CD4-positive, alpha-beta T cell treated with Interleukin-15 for 4 hours (primary cell): Measurements from ENCODE around the gene TMEM203.
"Not testable (repeated sequence)": the region's sequence is repeated elsewhere in the genome, so short reads cannot be mapped to it uniquely, and the experiment has no call there.

ENCODE experiments used
- DNase-seq: peaks from one replicate; pipeline ENCODE4 v3.0.0-alpha.2; 2020; ENCODE audit warnings: low spot score

Gene TMEM203

GRCh38 chr9:137241490-137242268 is 36.2 kb upstream of the TMEM203 start:
- peak; percentile 79 for DNase-seq

GRCh38 chr9:137240841-137241489 is 35.5 kb upstream of the TMEM203 start, which contains the start of gene TUBB4B:
TUBB4B (plus strand) TSS chr9:137241287; CDS start chr9:137241361, 74 bp downstream.
- DNase-seq: peak; percentile 100

- DNase-seq: peak; percentile 67
Observed at GRCh38 chr9:137240318-137240840, 34.9 kb upstream of the TMEM203 start.

- DNase-seq: not testable (repeated sequence)
Observed at GRCh38 chr9:137239541-137240200, 34.2 kb upstream of the TMEM203 start.

- DNase-seq: no peak
Observed at GRCh38 chr9:137237759-137238726, 32.6 kb upstream of the TMEM203 start.

- DNase-seq: no peak
Observed at GRCh38 chr9:137236936-137237421, 31.5 kb upstream of the TMEM203 start.

GRCh38 chr9:137236238-137236935 is 30.9 kb upstream of the TMEM203 start:
- DNase-seq: peak; percentile 88

GRCh38 chr9:137235424-137236237 is 30.2 kb upstream of the TMEM203 start:
- no peak for DNase-seq

GRCh38 chr9:137234758-137235423 is 29.4 kb upstream of the TMEM203 start:
- DNase-seq: no peak

GRCh38 chr9:137234055-137234697 is 28.7 kb upstream of the TMEM203 start:
- no peak for DNase-seq

- DNase-seq: no peak
Observed at GRCh38 chr9:137233143-137233980, 27.9 kb upstream of the TMEM203 start.

GRCh38 chr9:137232510-137232909 is 27.1 kb upstream of the TMEM203 start:
- DNase-seq: no peak

- no peak for DNase-seq
Observed at GRCh38 chr9:137232101-137232500, 26.7 kb upstream of the TMEM203 start.

GRCh38 chr9:137231372-137232039 is 26.1 kb upstream of the TMEM203 start:
- DNase-seq: no peak

GRCh38 chr9:137230705-137231371 is 25.4 kb upstream of the TMEM203 start, which contains the start of gene SLC34A3:
SLC34A3 (plus strand) TSS chr9:137230901; CDS start chr9:137231703, 802 bp downstream.
- no peak for DNase-seq

- DNase-seq: no peak
Observed at GRCh38 chr9:137229903-137230704, 24.7 kb upstream of the TMEM203 start.
